ENCODE results near the gene RIIAD1.

- no peak for TF ChIP-seq CTCF (IDR thresholded peaks at IDR 0.05; ENCODE audit: poor library complexity)
- TF ChIP-seq EZH2 (IDR thresholded peaks at IDR 0.05; ENCODE audit: borderline replicate concordance) = no peak
These were observed 16.2 kb upstream of the RIIAD1 start for GRCh38 chr1:151705146-151705545.
